ENCODE measurements around the gene RBM12.
A peak's percentile ranks its signal among the peaks of the same experiment; 100 is the strongest.

RBM12 gene

GRCh38 chr20:35619196-35620095 is 45.3 kb downstream of the RBM12 start (continued):
- TF ChIP-seq ZNF777 (tag by site-specific recombination; IDR thresholded peaks at IDR 0.05; ENCODE audit: borderline replicate concordance) (peak; percentile 86; the same call in 1 of the 2 replicates), ZNF701 (tag by site-specific recombination; IDR thresholded peaks at IDR 0.05) (no peak), ZNF530 (tag by site-specific recombination; IDR thresholded peaks at IDR 0.05; ENCODE audit: low read depth) (no peak), ZNF518A (tag by site-specific recombination; conservative IDR thresholded peaks at IDR 0.05; ENCODE audit: low read depth) (no peak), ZNF843 (tag by site-specific recombination; IDR thresholded peaks at IDR 0.05) (no peak), ZFP69B (tag by site-specific recombination; IDR thresholded peaks at IDR 0.05) (peak; percentile 69; the same call in 1 of the 2 replicates), ZBTB49 (tag by site-specific recombination; IDR thresholded peaks at IDR 0.05; ENCODE audit: low read depth) (no peak), ZNF133 (tag by site-specific recombination; IDR thresholded peaks at IDR 0.05) (no peak), ZNF311 (tag by site-specific recombination; IDR thresholded peaks at IDR 0.05; ENCODE audit: borderline replicate concordance) (no peak), ZNF202 (tag by site-specific recombination; IDR thresholded peaks at IDR 0.05; ENCODE audit: borderline replicate concordance) (no peak), ZNF560 (tag by site-specific recombination; IDR thresholded peaks at IDR 0.05; ENCODE audit: borderline replicate concordance) (no peak), FEZF1 (tag by site-specific recombination; IDR thresholded peaks at IDR 0.05) (no peak), ZNF155 (tag by site-specific recombination; IDR thresholded peaks at IDR 0.05) (no peak), ZSCAN23 (tag by site-specific recombination; IDR thresholded peaks at IDR 0.05) (0 out of 2 replicates have a peak, but pooled peaks have one; percentile 59), ZNF184 (tag by site-specific recombination; IDR thresholded peaks at IDR 0.05) (no peak), ZBTB1 (tag by site-specific recombination; IDR thresholded peaks at IDR 0.05) (no peak), PRDM6 (tag by site-specific recombination; IDR thresholded peaks at IDR 0.05) (no peak), ZNF654 (tag by site-specific recombination; IDR thresholded peaks at IDR 0.05; ENCODE audit: low read depth) (no peak), SCRT2 (tag by site-specific recombination; IDR thresholded peaks at IDR 0.05) (no peak), ZBTB20 (tag by site-specific recombination; IDR thresholded peaks at IDR 0.05) (peak; percentile 97), ZNF792 (tag by site-specific recombination; IDR thresholded peaks at IDR 0.05) (no peak), ZBTB17 (tag by site-specific recombination; IDR thresholded peaks at IDR 0.05) (peak; percentile 98), PRDM10 (tag by site-specific recombination; IDR thresholded peaks at IDR 0.05) (peak; percentile 95), ZNF510 (tag by site-specific recombination; IDR thresholded peaks at IDR 0.05; ENCODE audit: insufficient replicate concordance) (no peak), ZNF473 (tag by site-specific recombination; IDR thresholded peaks at IDR 0.05) (no peak), YY2 (tag by site-specific recombination; IDR thresholded peaks at IDR 0.05) (no peak)

Data from HEK293 (cell line).